Retina (tissue), 1 donor: ENCODE measurements around the gene CDRT4.

Experiments
- DNase-seq: peaks from one replicate; pipeline ENCODE4 v3.0.0-alpha.2; 2016

CDRT4 gene

GRCh38 chr17:15492791-15493692, 25.6 kb upstream of the CDRT4 start:
- DNase-seq, result peak; percentile 34

GRCh38 chr17:15492186-15492585, 24.8 kb upstream of the CDRT4 start:
- no peak for DNase-seq

- no peak for DNase-seq
These were observed 23.3 kb upstream of the CDRT4 start for GRCh38 chr17:15490634-15491261.

- no peak for DNase-seq
These were observed 21.1 kb upstream of the CDRT4 start for GRCh38 chr17:15488557-15488956.

GRCh38 chr17:15485045-15485444, 17.6 kb upstream of the CDRT4 start:
- no peak for DNase-seq

GRCh38 chr17:15483431-15483830, 16.0 kb upstream of the CDRT4 start:
- DNase-seq, result no peak

- no peak for DNase-seq
These were observed 15.1 kb upstream of the CDRT4 start for GRCh38 chr17:15482476-15482875.

GRCh38 chr17:15481481-15481880, 14.1 kb upstream of the CDRT4 start:
- no peak for DNase-seq

GRCh38 chr17:15480204-15480603, 12.8 kb upstream of the CDRT4 start:
- DNase-seq, result no peak

- DNase-seq, result no peak
These were observed 12.3 kb upstream of the CDRT4 start for GRCh38 chr17:15479703-15480102.

- no peak for DNase-seq
These were observed 11.4 kb upstream of the CDRT4 start for GRCh38 chr17:15478845-15479244.

GRCh38 chr17:15475631-15476354, 8.4 kb upstream of the CDRT4 start:
- DNase-seq, result no peak

- DNase-seq, result no peak
These were observed 5.5 kb upstream of the CDRT4 start for GRCh38 chr17:15472891-15473290.

- no peak for DNase-seq
These were observed 3.1 kb upstream of the CDRT4 start for GRCh38 chr17:15470536-15470935.

- no peak for DNase-seq
These were observed 1.8 kb upstream of the CDRT4 start for GRCh38 chr17:15469260-15469659.

GRCh38 chr17:15468126-15468525, 705 bp upstream of the CDRT4 start:
- no peak for DNase-seq

- no peak for DNase-seq
These were observed 1.3 kb downstream of the CDRT4 start for GRCh38 chr17:15466131-15466530.

- no peak for DNase-seq
These were observed 2.2 kb downstream of the CDRT4 start for GRCh38 chr17:15465045-15465701.

GRCh38 chr17:15464231-15464985, 3.0 kb downstream of the CDRT4 start:
- no peak for DNase-seq

GRCh38 chr17:15462976-15463772, 4.2 kb downstream of the CDRT4 start:
- no peak for DNase-seq

GRCh38 chr17:15457723-15458094, 9.7 kb downstream of the CDRT4 start:
- DNase-seq, result no peak
